HG03095 (cell line): ENCODE data around the gene EPB41L4B.
"Not testable (repeated sequence)": the region's sequence is repeated elsewhere in the genome, so short reads cannot be mapped to it uniquely, and the experiment has no call there.

ENCODE experiments used
- ATAC-seq: cut with Tn5 transposase; IDR thresholded peaks from one replicate; pipeline ENCODE4 v1.9.1; 2021; ENCODE audit warnings: moderate library complexity; ENCODE audit not compliant: unreplicated experiment

Gene EPB41L4B

DNA sequence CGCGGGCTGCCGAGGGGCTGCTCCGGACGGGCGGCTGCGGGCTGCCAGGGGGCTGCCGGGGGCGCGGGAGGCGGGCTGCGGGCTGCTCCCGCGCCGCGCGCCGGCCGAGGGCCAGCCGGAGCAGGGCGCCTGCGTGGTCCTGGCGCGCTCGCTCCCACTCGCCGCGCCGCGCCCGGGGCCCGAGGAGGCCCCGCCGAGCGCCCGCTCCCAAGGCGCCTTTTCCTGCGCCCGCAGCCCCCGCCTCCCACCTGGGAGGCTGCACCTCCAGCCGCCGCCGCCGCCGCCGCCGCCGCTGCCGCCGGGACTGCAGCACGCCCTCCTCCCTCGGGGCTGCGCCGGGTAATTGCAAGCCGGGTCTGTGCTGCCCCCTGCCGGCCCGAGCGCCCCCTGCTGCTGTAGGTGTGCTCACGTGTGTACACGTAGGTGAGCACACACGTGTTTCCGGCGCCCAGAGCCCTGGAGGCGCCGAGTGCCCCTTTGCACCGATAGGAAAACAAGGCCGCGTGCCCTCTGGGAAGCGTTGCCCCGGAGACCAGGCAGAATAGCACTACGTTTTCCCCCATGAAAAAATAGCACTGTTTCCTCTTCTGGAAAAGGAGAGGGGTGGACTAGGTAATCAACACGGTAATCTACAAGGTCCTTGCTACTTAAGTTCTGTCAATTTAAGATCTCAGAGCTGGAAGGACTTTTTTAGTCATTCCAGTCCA is at the start of gene EPB41L4B:
TSS of gene EPB41L4B (minus strand) at position 318 of the 707 bp plus-strand sequence. CDS start 613 bp downstream, outside the sequence.
- ATAC-seq = peak; percentile 98

GRCh38 chr9:109369285-109369684 is 48.4 kb upstream of the EPB41L4B start:
- peak; percentile 86 for ATAC-seq

DNA sequence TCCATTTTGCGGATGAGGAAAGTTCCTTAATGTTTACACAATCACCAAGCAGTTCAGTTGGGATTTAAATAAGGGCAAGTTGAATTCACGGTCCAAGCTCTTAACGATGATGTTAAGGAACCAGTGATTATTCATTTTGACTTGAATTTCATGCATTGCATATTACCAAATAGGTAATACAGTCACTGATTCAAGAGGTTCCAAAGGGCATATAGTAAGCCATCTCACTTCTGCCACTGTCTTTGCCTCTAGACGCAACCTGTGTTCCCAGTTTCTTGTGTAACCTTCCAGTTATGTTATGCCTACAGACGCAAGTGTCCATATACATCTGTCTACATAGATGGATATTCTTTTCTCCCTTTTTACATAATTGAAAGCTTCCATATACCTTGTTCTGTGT is 39.9 kb upstream of the EPB41L4B start:
- ATAC-seq = no peak

DNA sequence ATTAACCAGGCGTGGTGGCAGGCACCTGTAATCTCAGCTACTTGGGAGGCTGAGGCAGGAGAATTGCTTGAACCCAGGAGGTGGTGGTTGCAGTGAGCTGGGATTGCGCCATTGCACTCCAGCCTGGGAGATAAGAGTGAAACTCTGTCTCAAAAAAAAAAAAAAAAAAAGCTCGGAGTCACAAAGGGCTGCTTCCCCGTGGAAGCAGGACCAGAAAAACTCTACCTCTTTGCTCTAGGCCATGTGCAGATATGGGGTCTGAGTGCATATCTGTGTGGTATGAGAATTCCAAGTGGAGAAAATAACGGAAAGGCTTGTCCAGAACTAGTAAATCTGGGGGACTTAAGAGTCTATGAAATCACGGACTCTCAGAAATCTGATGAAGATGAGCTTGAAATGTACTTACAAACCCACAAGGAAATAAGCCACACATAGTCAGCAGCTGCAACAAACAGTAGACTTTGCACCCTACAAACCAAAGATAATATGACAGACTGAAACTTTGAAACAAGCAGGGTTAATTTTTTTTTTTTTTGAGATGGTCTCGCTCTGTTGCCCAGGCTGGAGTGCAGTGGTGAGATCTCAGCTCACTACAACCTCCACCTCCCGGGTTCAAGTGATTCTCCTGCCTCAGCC is 38.2 kb upstream of the EPB41L4B start:
- ATAC-seq = not testable (repeated sequence)

GRCh38 chr9:109355564-109356297 is 34.9 kb upstream of the EPB41L4B start:
- no peak for ATAC-seq

- ATAC-seq = no peak
Observed at GRCh38 chr9:109354190-109354589, 33.3 kb upstream of the EPB41L4B start.

DNA sequence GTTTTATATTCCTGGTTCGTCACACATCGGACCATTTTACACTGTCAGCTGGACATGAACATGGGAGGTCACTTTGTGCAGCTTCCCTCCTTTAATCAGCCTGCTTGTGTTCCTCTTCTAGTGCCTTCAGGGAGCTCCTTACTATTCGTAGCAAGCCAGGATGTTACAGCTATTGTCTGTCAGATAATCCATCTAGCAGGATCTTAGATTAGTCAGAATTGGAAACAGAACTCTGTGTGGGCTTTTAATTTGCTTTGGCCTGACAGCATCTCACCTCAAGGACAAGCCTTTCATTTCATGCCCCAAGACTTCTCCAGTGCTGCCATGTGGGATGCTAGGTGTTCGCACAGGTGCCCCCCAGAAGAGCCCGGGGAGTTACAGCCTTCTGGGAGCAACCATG is 30.2 kb upstream of the EPB41L4B start:
- no peak for ATAC-seq

DNA sequence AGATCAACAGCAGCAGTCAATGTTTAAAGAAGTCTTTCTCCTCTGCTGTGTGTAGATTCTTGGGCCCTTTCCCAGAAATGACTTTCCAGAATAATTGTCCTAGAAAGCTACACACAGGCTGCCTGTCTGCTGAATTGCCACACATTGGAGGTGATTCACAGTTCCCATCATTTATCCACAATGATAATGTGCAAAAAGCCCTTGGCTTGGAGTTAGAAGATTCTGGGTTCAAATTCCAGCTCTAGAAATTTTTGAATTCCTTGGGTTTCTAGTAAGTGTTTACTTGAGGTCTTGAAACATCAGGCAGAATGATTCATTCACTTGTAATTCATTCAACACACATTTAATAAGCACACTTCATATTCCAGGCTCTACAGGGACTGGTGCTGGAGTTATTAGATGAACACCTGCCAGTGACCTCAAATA is 28.6 kb upstream of the EPB41L4B start:
- ATAC-seq = no peak

GRCh38 chr9:109346904-109347303 is 26.0 kb upstream of the EPB41L4B start:
- no peak for ATAC-seq

GRCh38 chr9:109344866-109345265 is 24.0 kb upstream of the EPB41L4B start:
- no peak for ATAC-seq

- no peak for ATAC-seq
Observed at GRCh38 chr9:109342878-109343277, 22.0 kb upstream of the EPB41L4B start.

- ATAC-seq = no peak
Observed at GRCh38 chr9:109341561-109341960, 20.7 kb upstream of the EPB41L4B start.

DNA sequence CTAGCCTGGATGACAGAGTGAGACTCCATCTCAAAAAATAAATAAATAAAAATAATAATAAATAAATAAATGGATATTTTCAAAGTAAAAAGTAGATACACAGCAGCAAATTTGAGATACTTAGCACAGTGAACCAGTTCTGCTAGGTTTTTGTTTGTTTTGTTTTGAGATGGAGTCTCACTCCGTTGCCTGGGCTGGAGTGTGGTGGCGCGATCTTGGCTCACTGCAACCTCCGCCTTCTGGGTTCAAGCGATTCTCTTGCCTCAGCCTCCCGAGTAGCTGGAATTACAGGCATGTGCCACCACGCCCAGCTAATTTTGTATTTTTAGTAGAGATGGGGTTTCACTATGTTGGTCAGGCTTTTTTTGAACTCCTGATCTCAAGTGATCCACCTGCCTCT is 20.1 kb upstream of the EPB41L4B start:
- not testable (repeated sequence) for ATAC-seq

GRCh38 chr9:109336409-109336808 is 15.6 kb upstream of the EPB41L4B start:
- ATAC-seq = no peak

DNA sequence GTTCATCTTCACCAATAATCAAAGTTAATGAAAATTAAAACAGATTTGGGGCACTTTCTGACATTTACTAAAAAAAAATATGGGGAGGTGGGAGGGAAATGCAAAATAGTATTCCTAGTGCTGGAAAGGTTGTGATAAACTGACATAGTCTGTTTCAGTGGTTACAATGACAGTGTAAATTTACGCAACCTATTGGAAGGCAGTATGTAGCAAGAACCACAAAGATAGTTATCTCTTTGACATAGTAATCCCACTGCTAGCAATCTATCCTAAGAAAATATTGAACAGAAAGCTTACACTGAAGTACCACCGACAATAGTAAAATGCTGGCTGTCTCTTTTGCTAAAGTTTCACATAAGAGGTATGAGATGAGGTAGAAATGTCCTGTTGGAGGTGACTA is 15.1 kb upstream of the EPB41L4B start:
- no peak for ATAC-seq

DNA sequence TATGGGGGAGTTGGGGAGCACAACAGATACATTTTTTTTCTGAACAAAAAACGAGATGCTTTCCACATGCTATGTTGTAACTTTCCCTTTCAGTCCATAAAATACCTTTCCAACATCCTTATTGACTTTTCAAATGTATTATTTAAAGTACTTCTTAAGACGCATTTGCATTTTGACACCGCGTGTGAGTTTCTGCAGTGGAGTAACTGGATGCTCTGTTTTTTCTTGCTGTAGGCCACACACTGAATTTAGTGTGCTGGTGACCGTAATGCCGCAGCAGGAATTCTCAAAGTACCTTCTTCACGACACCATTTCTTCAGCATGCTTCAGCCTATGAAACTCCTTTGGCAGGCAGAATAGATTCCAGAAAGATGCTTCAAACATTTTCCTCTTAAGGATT is 14.3 kb upstream of the EPB41L4B start:
- ATAC-seq = no peak

DNA sequence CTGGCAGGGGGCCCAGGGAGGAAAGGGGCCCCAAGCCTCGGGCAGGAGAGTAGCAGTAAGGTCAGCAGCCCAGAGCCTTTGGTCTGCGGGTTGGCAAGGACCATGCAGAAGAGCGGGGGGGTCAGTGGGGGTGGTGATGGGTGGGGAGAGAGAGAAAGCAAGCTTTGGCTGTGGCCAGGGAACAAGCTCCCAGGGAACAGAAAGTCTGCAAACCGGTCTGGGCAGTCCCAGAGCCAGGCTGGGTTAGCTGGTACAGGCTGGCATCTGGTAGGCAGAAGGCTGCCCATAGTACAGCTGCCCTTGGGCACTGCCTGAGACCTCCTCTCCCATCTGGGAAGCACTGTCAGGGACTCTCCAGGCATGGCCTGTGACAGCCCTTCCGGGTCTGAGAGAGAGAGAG is 10.5 kb upstream of the EPB41L4B start:
- no peak for ATAC-seq

DNA sequence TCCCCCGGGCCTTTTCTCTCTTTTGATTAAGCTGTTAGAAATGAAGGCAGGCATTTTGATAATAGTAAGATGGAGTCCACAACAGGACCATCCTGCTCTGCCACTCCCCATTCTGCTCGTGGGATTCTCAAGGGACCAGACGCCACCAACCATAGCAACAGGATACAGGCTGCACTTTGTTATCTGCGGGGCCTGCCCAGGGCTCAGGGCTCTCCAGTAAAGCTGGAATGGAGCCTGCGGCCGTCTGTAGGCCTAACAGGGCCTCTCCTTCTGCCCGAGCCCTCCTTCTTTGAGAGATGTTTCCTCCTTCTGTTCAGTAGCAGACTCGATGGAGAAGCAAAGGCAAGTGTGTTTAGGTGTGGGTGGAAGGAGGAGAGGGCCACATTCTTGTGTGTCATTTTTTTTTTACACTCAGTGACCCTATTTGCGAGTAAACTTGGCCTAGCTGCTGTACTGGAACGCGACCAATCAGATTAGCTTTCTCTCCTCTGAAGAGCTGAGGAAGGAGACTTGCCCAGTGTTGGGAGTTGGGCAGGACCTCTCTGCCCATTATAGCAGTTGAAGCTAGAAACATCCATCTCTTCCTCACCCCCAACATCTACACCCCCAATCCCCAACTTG is 8.9 kb upstream of the EPB41L4B start:
- ATAC-seq = no peak

DNA sequence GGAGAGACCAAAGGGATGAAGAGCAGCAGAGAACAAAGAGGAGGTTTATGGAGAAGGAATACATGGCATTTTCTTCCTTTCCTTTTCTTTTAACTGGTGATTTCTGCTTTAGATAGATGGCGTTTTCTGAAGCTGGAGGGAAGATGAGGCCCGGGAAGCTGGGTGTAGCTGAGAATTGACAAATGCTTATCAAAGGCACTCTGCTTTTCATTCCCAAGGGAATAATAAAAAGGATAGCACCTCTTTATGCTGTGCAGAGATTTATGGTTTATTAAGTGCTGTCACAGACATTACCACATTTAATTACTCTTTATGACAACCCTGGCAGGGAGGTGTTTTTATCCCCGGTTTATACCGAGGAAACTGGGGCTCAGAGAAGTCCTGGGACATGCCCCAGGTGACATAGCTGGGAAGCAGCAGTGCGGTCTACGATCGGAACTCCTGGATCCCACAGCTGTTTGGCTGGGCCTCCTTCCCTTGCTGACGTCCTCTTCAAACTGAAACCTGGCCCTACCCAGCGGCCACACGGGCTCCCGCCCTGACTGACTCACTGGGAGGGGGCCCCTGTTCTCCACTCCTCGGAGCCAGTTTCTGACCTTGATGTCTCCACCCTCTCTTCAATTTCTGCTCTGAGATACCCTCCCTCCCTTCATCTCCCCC is 8.2 kb upstream of the EPB41L4B start:
- ATAC-seq = no peak

DNA sequence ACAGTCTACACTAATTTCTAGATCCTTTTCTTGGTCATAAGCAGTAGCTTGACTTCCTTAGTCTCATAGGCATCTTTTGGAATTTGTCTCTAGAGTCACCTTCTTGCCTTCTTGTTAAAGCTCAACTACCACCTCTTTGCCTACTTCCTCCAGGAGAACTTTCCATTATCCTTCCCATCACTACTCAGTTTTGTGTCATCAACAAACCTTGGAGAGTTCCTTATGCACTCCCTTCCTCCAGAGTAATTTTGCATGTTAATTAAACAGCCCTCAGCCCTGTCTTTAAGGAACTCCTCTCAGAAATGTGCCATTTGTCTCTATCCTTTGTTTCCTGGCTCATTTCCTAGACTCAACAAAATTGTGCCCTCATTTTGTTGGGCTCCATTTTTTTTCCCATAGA is 4.2 kb upstream of the EPB41L4B start:
- ATAC-seq = no peak

DNA sequence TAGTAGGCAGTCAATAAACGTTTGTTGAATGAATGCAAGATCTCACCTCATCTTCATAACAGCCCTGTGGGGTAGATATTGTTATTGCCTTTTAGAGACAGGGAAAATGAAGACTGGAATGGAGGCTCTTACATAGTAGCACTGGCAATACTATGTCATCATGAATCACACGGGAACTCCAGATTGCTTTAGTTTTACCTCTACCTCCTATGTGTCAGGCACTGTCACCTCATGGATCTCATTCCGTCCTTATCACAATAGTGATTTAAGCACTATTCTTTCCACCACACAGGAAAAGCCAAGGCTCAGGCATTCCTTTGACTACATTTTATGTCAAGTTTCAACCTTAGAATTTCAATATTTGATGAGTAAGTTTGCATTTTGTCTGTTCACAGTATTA is 2.9 kb upstream of the EPB41L4B start:
- ATAC-seq = no peak
